Aorta (tissue), 5 donors: ENCODE results near the gene RIPK3. TPM values are rescaled to one million over a fixed set of nuclear protein-coding genes. Genes with fewer than 3 reads are reported as not detected.
"Not testable (repeated sequence)": the region's sequence is repeated elsewhere in the genome, so short reads cannot be mapped to it uniquely, and the experiment has no call there.

Source experiments
- ATAC-seq: fragments of 200-7000 bp; cut with Tn5 transposase; one replicate; pipeline ENCODE4 v1.9.1; 2022; ENCODE audit warnings: moderate library complexity; ENCODE audit not compliant: low FRiP score
- DNase-seq, 2 donors: peaks; one replicate each; pipeline ENCODE4 v3.0.0-alpha.2; 2020
- H3K27ac ChIP-seq, 2 donors: one replicate each; pipeline ENCODE4 v1.5.1; 2013; ENCODE audit warnings: low read length in 2 of 2, mild to moderate bottlenecking in 2 of 2, moderate library complexity in 2 of 2, control low read depth in 1 of 2, inconsistent platforms in 1 of 2, low read depth in 1 of 2
- H3K27me3 ChIP-seq, 2 donors: one replicate each; pipeline ENCODE4 v1.6.1; 2013; ENCODE audit warnings: control low read depth in 1 of 2, low read length in 1 of 2, mild to moderate bottlenecking in 1 of 2, moderate library complexity in 1 of 2; ENCODE audit not compliant: insufficient read depth in 2 of 2, control insufficient read depth in 1 of 2
- H3K36me3 ChIP-seq, 2 donors: one replicate each; pipeline ENCODE4 v1.6.1; 2013; ENCODE audit warnings: control low read depth in 1 of 2, low read length in 1 of 2, mild to moderate bottlenecking in 1 of 2; ENCODE audit not compliant: insufficient read depth in 2 of 2, control insufficient read depth in 1 of 2
- H3K4me1 ChIP-seq, 2 donors: one replicate each; pipeline ENCODE4 v1.6.1; 2013; ENCODE audit warnings: low read length in 2 of 2, control low read depth in 1 of 2, mild to moderate bottlenecking in 1 of 2, moderate library complexity in 1 of 2; ENCODE audit not compliant: insufficient read depth in 2 of 2, control insufficient read depth in 1 of 2
- H3K4me3 ChIP-seq, 2 donors: one replicate each; pipeline ENCODE4 v1.5.1; 2013; ENCODE audit warnings: low read length in 2 of 2, control low read depth in 1 of 2, mild to moderate bottlenecking in 1 of 2
- H3K9me3 ChIP-seq: one replicate; pipeline ENCODE4 v1.6.1; 2013; ENCODE audit warnings: mild to moderate bottlenecking, low read length; ENCODE audit not compliant: control insufficient read depth
- WGBS, 2 donors: extraction: QIAGEN DNeasy Blood & Tissue Kit; methylation state at CpG; one replicate each; pipeline ENCODE4 v1.1.7; 2013; 5-methylcytosine and 5-hydroxymethylcytosine counted together
- intact Hi-C, 2 donors: fragments of 100-400 bp; cut with DNase I; formaldehyde crosslinking; loops; one replicate each; pipeline versions ENCODE4 v1.14.2 to v1.15.0; 2022
- polyA plus RNA-seq, 2 donors: library from polyadenylated mRNA; stranded (reverse); fragments of 200-250 nt; gene quantifications; one replicate each; pipeline ENCODE4 v1.2.3, GENCODE V29; 2013
- total RNA-seq, 2 donors: library from RNA; stranded (reverse); fragmentation: NEBNext Ultra II Directional; extraction: Animal tissue kit (Norgen Biotek cat#: 25700); gene quantifications; one replicate each; pipeline ENCODE4 v1.2.1, GENCODE V29; 2021
- donor health status: healthy with polysubstance abuse.
- donor health status: Bipolar disorder and iron deficiency.
- donor health status: DM: no; HTN: no; CAD: no.
- donor health status: DM: no; HTN: no; CAD: no.
- donor health status: DM: yes; HTN: yes; CAD: no.

The RIPK3 gene
- total and polyA plus RNA-seq, 4 donors: 4.0 to 15.8 (median 7.1) TPM

DNA sequence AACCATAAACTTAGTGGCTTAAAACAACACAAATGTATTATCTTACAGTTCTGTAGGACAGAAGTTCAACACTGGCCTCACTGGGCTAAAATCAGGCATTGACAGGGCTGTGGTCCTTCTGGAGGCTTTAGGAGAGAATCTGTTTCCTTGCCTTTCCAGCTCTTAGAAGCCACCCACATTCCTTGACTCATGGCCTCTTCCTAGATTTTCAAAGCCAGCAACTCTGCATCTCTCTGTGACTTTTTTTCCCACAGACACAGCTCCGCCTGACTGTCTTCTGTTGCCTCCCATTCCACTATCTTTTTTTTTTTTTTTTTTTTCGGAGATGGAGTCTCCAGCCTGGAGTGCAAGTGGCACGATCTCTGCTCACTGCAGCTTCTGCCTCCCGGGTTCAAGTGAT lies 16.4 kb upstream of the RIPK3 start:
- H3K36me3 ChIP-seq: no peaks in the 10 kb centered on the region
- intact Hi-C loops: no loop called here
- H3K4me3 ChIP-seq: no peak overlapping the region
- ATAC-seq (no peak), DNase-seq (no peak)
- no peaks in the 10 kb centered on the region for H3K27me3 ChIP-seq
- H3K27ac ChIP-seq: no peak overlapping the region
- H3K9me3 ChIP-seq: no peaks in the 10 kb centered on the region
- 92 to 94% methylated on average over 4 of the region's 4 CpGs for WGBS, 2 donors
- no peaks in the 10 kb centered on the region for H3K4me1 ChIP-seq

DNA sequence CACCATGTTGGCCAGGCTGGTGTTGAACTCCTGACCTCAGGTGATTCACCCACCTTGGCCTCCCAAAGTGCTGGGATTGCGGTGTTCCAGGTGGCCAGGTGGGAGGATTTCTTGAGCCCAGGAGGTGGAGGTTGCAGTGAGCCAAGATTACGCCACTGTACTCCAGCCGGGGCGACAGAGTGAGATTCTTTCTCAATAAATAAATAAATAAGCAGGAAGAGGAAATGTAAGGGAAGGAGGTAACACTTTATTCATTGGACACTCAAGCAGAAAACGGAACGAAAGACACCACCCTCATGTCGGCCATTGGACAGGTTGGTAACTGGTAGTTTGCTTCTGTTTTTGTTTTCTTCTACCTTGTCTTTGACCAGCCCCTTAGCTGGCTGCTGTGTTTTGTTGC lies 15.2 kb upstream of the RIPK3 start:
- Histone ChIP-seq H3K27me3 (no peaks in the 10 kb centered on the region), H3K4me1 (no peaks in the 10 kb centered on the region), H3K36me3 (no peaks in the 10 kb centered on the region), H3K9me3 (no peaks in the 10 kb centered on the region), H3K27ac (no peak overlapping the region), H3K4me3 (no peak overlapping the region)
- intact Hi-C loops: no loop called here
- ATAC-seq: no peak
- no peak for DNase-seq
- 90 to 91% methylated on average over 7 of the region's 7 CpGs for WGBS, 2 donors

DNA sequence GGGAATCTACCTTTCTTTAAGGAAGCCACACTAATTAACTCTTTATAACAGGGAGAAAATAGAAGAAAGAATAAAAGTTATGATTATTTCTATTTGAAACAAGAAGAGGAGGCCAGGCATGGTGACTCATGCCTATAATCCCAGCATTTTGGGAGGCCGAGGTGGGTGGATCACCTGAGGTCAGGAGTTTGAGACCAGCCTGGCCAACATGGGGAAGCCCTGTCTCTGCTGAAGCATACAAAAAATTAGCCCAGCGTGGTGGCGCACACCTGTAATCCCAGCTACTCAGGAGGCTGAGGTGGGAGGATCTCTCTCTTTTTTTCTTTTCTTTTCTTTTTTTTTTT lies 14.7 kb upstream of the RIPK3 start:
- ATAC-seq, DNase-seq, H3K27ac ChIP-seq, intact Hi-C loops, H3K27me3 ChIP-seq, H3K9me3 ChIP-seq, H3K4me1 ChIP-seq, H3K4me3 ChIP-seq, H3K36me3 ChIP-seq: not testable (repeated sequence)
- WGBS, 2 donors: 90 to 96% methylated on average over 3 of the region's 3 CpGs

DNA sequence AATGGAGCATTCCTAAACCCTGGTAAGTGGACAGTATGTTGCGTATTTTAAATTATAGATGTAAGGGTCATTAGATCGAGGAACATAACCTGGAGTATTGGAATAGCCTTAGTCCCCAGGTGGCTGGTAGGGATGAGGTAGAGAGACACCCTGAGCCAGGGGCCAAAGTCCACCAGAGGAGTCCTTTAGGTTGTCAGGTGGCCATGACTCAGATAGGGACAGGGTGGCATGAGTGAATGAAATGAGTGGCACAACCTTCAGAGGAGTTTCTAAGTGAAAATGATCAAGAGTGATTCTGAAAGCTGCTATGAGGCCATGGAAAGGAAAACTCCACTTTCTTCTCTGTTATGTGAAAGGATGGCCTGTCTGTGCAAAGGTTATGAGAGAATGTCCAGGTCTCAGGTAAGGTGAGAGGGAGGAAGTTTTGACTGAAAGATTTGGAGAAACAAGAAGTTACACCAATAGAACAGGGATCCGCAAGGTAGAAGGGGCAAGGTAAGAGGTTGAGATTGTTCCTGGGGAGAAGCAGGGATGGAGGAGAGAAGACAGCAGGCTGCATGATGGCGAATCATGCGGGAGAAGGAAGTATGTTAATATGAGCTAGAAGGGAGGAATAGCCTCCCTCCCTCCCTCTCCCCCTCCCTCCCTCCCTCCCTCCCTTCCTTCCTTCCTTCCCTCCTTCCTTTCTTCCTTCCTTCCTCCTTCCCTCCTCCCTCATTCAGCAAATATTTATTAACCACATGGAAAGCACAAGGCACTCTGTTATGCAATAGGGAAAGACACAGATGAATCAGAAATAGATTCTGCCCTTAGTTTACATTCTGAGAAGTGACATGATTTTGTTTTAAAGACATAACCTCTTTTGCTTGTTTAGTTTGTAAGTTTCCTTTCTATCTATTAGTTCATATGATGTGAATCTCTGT lies 14.0 kb upstream of the RIPK3 start:
- 60 to 78% methylated on average over 4 to 5 of the region's 5 CpGs for WGBS, 2 donors
- no peak for DNase-seq
- no peaks in the 10 kb centered on the region for H3K36me3 ChIP-seq
- H3K4me1 ChIP-seq: no peaks in the 10 kb centered on the region
- H3K9me3 ChIP-seq: no peaks in the 10 kb centered on the region
- intact Hi-C loops: no loop called here
- no peak overlapping the region for H3K27ac ChIP-seq
- ATAC-seq: no peak
- no peaks in the 10 kb centered on the region for H3K27me3 ChIP-seq
- no peak overlapping the region for H3K4me3 ChIP-seq

DNA sequence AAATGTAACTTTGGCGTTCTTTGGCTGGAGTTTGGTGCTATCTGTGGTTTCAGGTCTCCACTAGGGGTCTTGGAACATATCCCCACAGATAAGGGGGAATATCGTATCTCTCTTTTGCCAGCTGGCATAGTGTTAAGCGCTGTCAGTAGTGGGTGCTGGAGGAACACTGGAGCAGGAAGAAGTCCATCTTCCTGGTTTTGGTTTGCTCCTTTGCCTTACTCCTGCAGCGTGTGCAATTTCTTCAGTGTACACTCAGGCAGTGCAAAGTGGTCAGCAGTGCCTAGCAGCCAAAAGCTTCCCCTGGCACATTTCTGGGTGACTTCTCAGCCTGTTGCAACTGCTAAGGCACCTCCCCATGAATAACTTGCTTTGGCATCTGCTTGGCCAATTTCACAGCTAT lies 11.7 kb upstream of the RIPK3 start:
- H3K27ac ChIP-seq: no peak overlapping the region
- WGBS, 2 donors: 10 to 15% methylated on average over 4 of the region's 4 CpGs
- intact Hi-C loops: loop anchor here in 1 of 2 donors (1.0 kb wide), 1 partner anchor 48 kb away; the partner anchor contains the start of gene NYNRIN
- ATAC-seq (no peak), DNase-seq (peak in 1 of 2 donors; percentile 54)
- no peaks in the 10 kb centered on the region for H3K27me3 ChIP-seq
- no peaks in the 10 kb centered on the region for H3K4me1 ChIP-seq
- H3K36me3 ChIP-seq: no peaks in the 10 kb centered on the region
- no peak overlapping the region for H3K4me3 ChIP-seq
- no peaks in the 10 kb centered on the region for H3K9me3 ChIP-seq

DNA sequence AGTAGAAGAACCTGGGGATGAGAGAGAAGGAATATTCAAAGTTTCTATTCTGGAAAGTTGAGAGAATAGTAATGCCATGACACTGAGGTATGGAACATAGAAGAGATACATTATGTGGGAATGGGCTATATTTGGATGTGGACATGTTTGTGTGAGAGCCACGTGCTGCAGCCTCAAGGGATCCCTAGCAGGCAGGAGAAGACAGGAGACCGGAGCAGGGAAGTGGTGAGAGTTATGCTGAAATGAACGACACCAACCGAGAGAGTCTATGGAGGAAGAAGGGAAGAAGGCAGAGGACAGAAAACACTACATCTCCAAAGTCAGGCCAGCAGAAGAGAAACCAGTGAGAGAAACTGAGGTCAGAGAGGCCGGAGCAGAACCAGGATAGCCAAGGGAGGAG lies 10.0 kb upstream of the RIPK3 start:
- Histone ChIP-seq H3K4me1 (no peaks in the 10 kb centered on the region), H3K4me3 (no peak overlapping the region), H3K27ac (no peak overlapping the region), H3K27me3 (no peaks in the 10 kb centered on the region), H3K36me3 (no peaks in the 10 kb centered on the region), H3K9me3 (no peaks in the 10 kb centered on the region)
- WGBS, 2 donors: 46 to 49% methylated on average over 5 of the region's 5 CpGs
- DNase-seq (no peak), ATAC-seq (no peak)
- intact Hi-C loops: no loop called here

DNA sequence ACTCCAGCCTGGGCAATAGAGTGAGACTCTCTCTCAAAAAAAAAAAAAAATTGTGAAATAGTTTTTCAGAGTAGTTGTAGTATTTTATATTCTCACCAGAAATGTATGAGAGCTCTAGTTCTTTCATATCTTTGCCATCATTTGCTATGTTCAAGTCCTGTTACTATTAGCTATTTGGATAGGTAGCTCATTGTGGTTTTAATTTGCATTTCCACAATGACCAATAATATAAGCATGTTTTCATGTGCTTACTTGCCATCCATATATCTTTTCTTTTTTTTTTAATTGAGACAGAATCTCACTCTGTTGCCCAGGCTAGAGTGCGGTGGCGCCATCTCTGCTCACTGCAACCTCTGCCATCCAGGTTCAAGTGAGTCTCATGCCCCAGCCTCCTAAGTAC lies 8.4 kb upstream of the RIPK3 start:
- no peaks in the 10 kb centered on the region for H3K4me1 ChIP-seq
- no peak for DNase-seq
- 90 to 97% methylated on average over 2 of the region's 2 CpGs for WGBS, 2 donors
- H3K27ac ChIP-seq: no peak overlapping the region
- H3K9me3 ChIP-seq: no peaks in the 10 kb centered on the region
- no peak overlapping the region for H3K4me3 ChIP-seq
- intact Hi-C loops: no loop called here
- ATAC-seq: no peak
- no peaks in the 10 kb centered on the region for H3K36me3 ChIP-seq
- H3K27me3 ChIP-seq: no peaks in the 10 kb centered on the region

DNA sequence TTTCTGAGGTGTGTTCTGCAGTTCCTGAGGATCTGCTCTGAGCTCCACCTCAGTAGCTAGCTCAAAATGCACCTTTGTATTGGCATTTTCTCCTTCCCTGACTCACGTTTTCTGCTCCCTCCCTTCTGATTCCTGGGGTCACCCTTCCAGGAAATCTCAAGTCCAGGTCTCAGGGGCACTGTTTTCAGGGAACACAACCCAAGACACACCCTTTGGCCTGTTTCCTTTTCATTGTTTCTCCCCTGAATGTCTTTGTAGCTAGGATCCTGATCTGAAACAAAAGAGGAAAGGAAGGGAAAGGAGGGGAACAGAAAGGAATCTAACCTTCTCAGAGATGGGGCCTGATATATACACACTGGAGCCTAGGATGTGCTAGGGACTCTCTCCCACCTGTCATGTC lies 7.3 kb upstream of the RIPK3 start:
- intact Hi-C loops: no loop called here
- DNase-seq (no peak), ATAC-seq (no peak)
- H3K27me3 ChIP-seq: no peaks in the 10 kb centered on the region
- no peaks in the 10 kb centered on the region for H3K36me3 ChIP-seq
- H3K9me3 ChIP-seq: no peaks in the 10 kb centered on the region
- 58% methylated on average over 1 of the region's 1 CpG for WGBS, 2 donors
- no peak overlapping the region for H3K4me3 ChIP-seq
- H3K4me1 ChIP-seq: no peaks in the 10 kb centered on the region
- H3K27ac ChIP-seq: no peak overlapping the region
